ENCODE data around the gene CRTAP.

CRTAP gene

GRCh38 chr3:33141006-33141405 lies 27.2 kb downstream of the CRTAP start:
- no peak overlapping the region for H3K27ac ChIP-seq
- TF ChIP-seq ZFX (IDR thresholded peaks at IDR 0.05; ENCODE audit: borderline replicate concordance) (no peak), CTCF (IDR thresholded peaks at IDR 0.05) (no peak)

- no peak overlapping the region for H3K27ac ChIP-seq
- TF ChIP-seq ZFX (IDR thresholded peaks at IDR 0.05; ENCODE audit: borderline replicate concordance) (no peak), CTCF (IDR thresholded peaks at IDR 0.05) (peak; percentile 77)
Measured at GRCh38 chr3:33144433-33144832, 30.6 kb downstream of the CRTAP start.

- no peak overlapping the region for H3K27ac ChIP-seq
- TF ChIP-seq ZFX (IDR thresholded peaks at IDR 0.05; ENCODE audit: borderline replicate concordance) (no peak), CTCF (IDR thresholded peaks at IDR 0.05) (no peak)
Measured at GRCh38 chr3:33145221-33145900, 31.5 kb downstream of the CRTAP start.

- no peak for TF ChIP-seq ZFX (IDR thresholded peaks at IDR 0.05; ENCODE audit: borderline replicate concordance)
- TF ChIP-seq CTCF (IDR thresholded peaks at IDR 0.05), result no peak
- H3K27ac ChIP-seq, result no peak overlapping the region
Measured at GRCh38 chr3:33145901-33146580, 32.2 kb downstream of the CRTAP start.

GRCh38 chr3:33146791-33147445 lies 33.1 kb downstream of the CRTAP start:
- no peak overlapping the region for H3K27ac ChIP-seq
- TF ChIP-seq ZFX (IDR thresholded peaks at IDR 0.05; ENCODE audit: borderline replicate concordance) (no peak), CTCF (IDR thresholded peaks at IDR 0.05) (no peak)

- no peak for TF ChIP-seq ZFX (IDR thresholded peaks at IDR 0.05; ENCODE audit: borderline replicate concordance)
- TF ChIP-seq CTCF (IDR thresholded peaks at IDR 0.05), result no peak
Measured at GRCh38 chr3:33149342-33149741, 35.5 kb downstream of the CRTAP start.

More at GRCh38 chr3:33149342-33149741, 35.5 kb downstream of the CRTAP start:
- no peak overlapping the region for H3K27ac ChIP-seq

Measured in 22Rv1 (cell line).